ENCODE measurements around the gene ZNF845.

- TF ChIP-seq, protein P1, sequence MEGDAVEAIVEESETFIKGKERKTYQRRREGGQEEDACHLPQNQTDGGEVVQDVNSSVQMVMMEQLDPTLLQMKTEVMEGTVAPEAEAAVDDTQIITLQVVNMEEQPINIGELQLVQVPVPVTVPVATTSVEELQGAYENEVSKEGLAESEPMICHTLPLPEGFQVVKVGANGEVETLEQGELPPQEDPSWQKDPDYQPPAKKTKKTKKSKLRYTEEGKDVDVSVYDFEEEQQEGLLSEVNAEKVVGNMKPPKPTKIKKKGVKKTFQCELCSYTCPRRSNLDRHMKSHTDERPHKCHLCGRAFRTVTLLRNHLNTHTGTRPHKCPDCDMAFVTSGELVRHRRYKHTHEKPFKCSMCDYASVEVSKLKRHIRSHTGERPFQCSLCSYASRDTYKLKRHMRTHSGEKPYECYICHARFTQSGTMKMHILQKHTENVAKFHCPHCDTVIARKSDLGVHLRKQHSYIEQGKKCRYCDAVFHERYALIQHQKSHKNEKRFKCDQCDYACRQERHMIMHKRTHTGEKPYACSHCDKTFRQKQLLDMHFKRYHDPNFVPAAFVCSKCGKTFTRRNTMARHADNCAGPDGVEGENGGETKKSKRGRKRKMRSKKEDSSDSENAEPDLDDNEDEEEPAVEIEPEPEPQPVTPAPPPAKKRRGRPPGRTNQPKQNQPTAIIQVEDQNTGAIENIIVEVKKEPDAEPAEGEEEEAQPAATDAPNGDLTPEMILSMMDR (conservative IDR thresholded peaks at IDR 0.05 in 1 of 2, IDR thresholded peaks at IDR 0.05 in 1 of 2; ENCODE audit: extremely low read depth in 1 of 2, insufficient read depth in 1 of 2, low read depth in 1 of 2, low read length in 2 of 2): no peak
- TF ChIP-seq EZH2 (IDR thresholded peaks at IDR 0.05; ENCODE audit: borderline replicate concordance, low read length): no peak
Measured at GRCh38 chr19:53372196-53372595, 38.6 kb downstream of the ZNF845 start.

All from mammary epithelial cell (primary cell).